Uterus (tissue), 2 donors: ENCODE measurements around the gene IPO13.

ENCODE experiments used
- CTCF ChIP-seq, 4 experiments: fragments of 200-600 bp in 2 of 4; fragments of 450-650 bp in 2 of 4; sonication (generic) in 2 of 4; IDR thresholded peaks; one replicate each; pipeline ENCODE4 v1.5.1; 2016 to 2019; ENCODE audit warnings: antibody characterized with exemption in 4 of 4, mild to moderate bottlenecking in 2 of 4, moderate library complexity in 1 of 4
- POLR2A ChIP-seq, 2 donors: fragments of 450-650 bp; IDR thresholded peaks; one replicate each; pipeline ENCODE4 v1.6.1; 2016; ENCODE audit warnings: antibody characterized with exemption in 2 of 2, mild to moderate bottlenecking in 1 of 2, moderate library complexity in 1 of 2

- TF ChIP-seq CTCF (IDR thresholded peaks at IDR 0.05) (no peak), POLR2A (IDR thresholded peaks at IDR 0.05) (no peak)
These were observed 7.3 kb downstream of the IPO13 start for GRCh38 chr1:43954036-43954435.
